ENCODE measurements around the gene LEFTY1.
A peak's percentile ranks its signal among the peaks of the same experiment; 100 is the strongest.

Gene LEFTY1

DNA sequence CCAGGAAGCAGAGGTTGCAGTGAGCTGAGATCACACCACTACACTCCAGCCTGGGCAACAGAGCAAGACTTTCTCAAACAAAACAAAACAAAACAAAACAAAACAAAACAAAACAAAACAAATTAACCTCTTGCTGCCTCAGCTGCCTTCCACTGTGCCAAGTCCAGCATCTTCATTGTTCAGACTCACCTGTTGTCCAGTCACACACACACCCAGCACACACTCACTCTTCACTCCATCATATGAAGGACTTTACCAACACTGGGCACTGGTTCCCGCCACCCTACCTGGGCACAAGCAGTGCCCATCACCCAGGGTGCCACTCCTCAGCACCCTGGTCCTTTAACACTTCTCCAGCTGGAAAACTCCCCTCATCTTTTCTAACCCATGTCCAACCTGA, 20.5 kb upstream of the LEFTY1 start:
- TF ChIP-seq EP300 (IDR thresholded peaks at IDR 0.05; ENCODE audit: borderline replicate concordance) (no peak), CEBPB (IDR thresholded peaks at IDR 0.05) (no peak), TCF12 (IDR thresholded peaks at IDR 0.05; ENCODE audit: low read depth) (no peak), NFIC (IDR thresholded peaks at IDR 0.05) (no peak)
- TF ChIP-seq, protein P1, sequence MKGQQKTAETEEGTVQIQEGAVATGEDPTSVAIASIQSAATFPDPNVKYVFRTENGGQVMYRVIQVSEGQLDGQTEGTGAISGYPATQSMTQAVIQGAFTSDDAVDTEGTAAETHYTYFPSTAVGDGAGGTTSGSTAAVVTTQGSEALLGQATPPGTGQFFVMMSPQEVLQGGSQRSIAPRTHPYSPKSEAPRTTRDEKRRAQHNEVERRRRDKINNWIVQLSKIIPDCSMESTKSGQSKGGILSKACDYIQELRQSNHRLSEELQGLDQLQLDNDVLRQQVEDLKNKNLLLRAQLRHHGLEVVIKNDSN (IDR thresholded peaks at IDR 0.05): no peak

DNA sequence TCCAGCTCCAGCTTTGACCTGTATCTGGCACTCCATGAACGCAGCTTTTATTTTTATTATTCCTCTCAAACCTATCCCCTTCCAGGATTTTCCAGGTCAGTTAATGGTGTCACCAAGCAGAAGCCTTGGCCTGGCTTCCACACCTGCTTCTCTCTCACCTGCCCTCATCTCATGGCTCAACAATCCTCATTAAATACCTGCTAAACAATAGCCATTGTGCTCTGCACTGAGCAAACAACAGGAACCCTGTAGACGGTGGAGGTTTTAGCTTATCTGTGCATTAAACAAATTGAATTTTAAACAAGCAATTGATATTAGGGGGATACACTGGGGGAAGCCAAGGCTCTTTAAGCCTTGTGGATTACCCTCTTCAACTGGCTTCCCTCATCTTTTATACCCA, 19.8 kb upstream of the LEFTY1 start:
- no peak for TF ChIP-seq RAD21 (IDR thresholded peaks at IDR 0.05; ENCODE audit: low read depth)
- no peak for TF ChIP-seq TAF1 (IDR thresholded peaks at IDR 0.05; ENCODE audit: low read depth)
- no peak for TF ChIP-seq FOXM1 (IDR thresholded peaks at IDR 0.05; ENCODE audit: borderline replicate concordance, low read depth)
- TF ChIP-seq EP300 (IDR thresholded peaks at IDR 0.05; ENCODE audit: borderline replicate concordance): peak; percentile 31; the same call in 1 of the 2 replicates
- 0 out of 2 replicates have a peak, but pooled peaks have one; percentile 40 for TF ChIP-seq TEAD4 (IDR thresholded peaks at IDR 0.05)
- TF ChIP-seq YY1 (IDR thresholded peaks at IDR 0.05; ENCODE audit: low read depth): no peak
- TF ChIP-seq TCF12 (IDR thresholded peaks at IDR 0.05; ENCODE audit: low read depth): 0 out of 2 replicates have a peak, but pooled peaks have one; percentile 30
- no peak for TF ChIP-seq EGR1 (IDR thresholded peaks at IDR 0.05)
- no peak for TF ChIP-seq CEBPB (IDR thresholded peaks at IDR 0.05)

DNA sequence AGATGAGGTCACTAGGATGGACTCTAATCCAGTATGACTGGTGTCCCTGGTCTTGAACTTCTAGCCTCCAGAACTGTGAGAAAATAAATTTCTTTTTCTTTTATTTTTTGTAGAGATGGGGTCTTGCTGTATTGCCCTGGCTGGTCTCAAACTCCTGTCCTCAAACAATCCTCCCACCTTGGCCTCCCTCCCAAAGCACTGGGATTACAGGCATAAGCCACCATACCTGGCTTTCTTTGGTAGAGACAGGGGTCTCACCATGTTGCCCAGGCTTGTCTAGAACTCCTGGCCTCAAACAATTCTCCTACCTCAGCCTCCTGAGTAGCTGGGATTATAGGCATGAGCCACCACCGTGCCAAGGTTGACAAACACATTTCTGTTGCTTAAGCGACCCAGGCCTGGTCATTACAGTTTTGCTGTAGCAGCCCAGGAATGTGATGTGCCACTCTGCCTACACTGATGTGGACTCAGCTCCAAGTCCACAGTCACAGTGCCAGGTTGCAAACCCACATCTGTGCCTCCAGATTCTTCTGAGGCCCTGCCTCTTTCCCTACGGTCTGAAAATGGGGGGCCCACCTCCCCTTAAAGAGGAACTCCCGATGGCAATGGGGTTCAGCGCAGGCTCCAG, 19.2 kb upstream of the LEFTY1 start:
- TF ChIP-seq CEBPB (IDR thresholded peaks at IDR 0.05): no peak

DNA sequence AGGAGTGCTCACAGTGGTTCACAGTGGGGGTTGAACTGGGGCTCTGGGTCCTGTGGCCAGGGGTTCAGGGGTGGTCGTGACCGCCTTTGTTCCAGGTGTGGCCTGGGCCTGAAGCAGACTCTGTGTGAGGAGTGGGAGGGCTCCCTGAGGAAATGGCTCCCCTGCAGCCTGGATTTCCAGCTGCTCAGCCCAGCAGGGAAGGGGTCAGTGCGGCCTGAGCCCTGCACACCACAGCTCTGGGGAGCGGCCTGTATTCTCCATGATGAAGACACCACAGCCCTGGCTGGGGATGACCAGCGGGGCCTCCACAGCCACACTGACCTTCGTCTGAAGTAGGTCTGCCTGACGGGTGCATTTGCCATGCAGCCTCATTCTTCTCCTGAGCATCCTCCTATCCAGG, 18.4 kb upstream of the LEFTY1 start:
- TF ChIP-seq ZBTB7A (IDR thresholded peaks at IDR 0.05; ENCODE audit: low read depth): no peak
- no peak for TF ChIP-seq FOXM1 (IDR thresholded peaks at IDR 0.05; ENCODE audit: borderline replicate concordance, low read depth)
- TF ChIP-seq NFIC (IDR thresholded peaks at IDR 0.05): no peak

DNA sequence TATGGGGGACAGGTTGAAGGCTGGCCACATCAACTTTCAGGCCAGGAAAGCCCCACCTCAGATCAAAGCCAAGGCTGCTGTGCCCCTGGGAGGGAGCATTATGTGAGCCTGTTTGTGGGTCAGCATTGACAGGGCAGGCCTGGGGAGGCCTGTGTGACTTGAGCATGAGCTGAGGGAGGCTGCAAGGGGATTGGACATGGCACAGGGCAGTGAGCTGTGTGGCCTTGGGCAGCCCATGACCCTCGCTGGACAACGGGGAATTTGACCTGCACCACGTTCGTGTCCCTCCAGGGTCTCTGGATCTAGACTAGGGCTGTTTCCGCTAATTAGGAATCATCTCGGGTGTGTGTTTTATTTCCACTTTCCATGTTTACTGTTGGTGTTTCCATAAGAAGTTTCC, 17.5 kb upstream of the LEFTY1 start:
- no peak for TF ChIP-seq EP300 (IDR thresholded peaks at IDR 0.05; ENCODE audit: borderline replicate concordance)
- TF ChIP-seq, protein P2, sequence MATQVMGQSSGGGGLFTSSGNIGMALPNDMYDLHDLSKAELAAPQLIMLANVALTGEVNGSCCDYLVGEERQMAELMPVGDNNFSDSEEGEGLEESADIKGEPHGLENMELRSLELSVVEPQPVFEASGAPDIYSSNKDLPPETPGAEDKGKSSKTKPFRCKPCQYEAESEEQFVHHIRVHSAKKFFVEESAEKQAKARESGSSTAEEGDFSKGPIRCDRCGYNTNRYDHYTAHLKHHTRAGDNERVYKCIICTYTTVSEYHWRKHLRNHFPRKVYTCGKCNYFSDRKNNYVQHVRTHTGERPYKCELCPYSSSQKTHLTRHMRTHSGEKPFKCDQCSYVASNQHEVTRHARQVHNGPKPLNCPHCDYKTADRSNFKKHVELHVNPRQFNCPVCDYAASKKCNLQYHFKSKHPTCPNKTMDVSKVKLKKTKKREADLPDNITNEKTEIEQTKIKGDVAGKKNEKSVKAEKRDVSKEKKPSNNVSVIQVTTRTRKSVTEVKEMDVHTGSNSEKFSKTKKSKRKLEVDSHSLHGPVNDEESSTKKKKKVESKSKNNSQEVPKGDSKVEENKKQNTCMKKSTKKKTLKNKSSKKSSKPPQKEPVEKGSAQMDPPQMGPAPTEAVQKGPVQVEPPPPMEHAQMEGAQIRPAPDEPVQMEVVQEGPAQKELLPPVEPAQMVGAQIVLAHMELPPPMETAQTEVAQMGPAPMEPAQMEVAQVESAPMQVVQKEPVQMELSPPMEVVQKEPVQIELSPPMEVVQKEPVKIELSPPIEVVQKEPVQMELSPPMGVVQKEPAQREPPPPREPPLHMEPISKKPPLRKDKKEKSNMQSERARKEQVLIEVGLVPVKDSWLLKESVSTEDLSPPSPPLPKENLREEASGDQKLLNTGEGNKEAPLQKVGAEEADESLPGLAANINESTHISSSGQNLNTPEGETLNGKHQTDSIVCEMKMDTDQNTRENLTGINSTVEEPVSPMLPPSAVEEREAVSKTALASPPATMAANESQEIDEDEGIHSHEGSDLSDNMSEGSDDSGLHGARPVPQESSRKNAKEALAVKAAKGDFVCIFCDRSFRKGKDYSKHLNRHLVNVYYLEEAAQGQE (IDR thresholded peaks at IDR 0.05; ENCODE audit: low read depth): no peak
- no peak for TF ChIP-seq TAF1 (IDR thresholded peaks at IDR 0.05; ENCODE audit: low read depth)
- TF ChIP-seq, protein P1 (IDR thresholded peaks at IDR 0.05): no peak
- no peak for TF ChIP-seq ZBTB7A (IDR thresholded peaks at IDR 0.05; ENCODE audit: low read depth)
- TF ChIP-seq YY1 (IDR thresholded peaks at IDR 0.05; ENCODE audit: low read depth): no peak
- TF ChIP-seq TEAD4 (IDR thresholded peaks at IDR 0.05): no peak
- TF ChIP-seq, protein P3, sequence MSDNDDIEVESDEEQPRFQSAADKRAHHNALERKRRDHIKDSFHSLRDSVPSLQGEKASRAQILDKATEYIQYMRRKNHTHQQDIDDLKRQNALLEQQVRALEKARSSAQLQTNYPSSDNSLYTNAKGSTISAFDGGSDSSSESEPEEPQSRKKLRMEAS (IDR thresholded peaks at IDR 0.05): no peak
- no peak for TF ChIP-seq TCF12 (IDR thresholded peaks at IDR 0.05; ENCODE audit: low read depth)
- no peak for TF ChIP-seq CREB1 (IDR thresholded peaks at IDR 0.05; ENCODE audit: low read depth)
- TF ChIP-seq FOXM1 (IDR thresholded peaks at IDR 0.05; ENCODE audit: borderline replicate concordance, low read depth): no peak
- TF ChIP-seq CEBPB (IDR thresholded peaks at IDR 0.05): no peak
- TF ChIP-seq EGR1 (IDR thresholded peaks at IDR 0.05): no peak

DNA sequence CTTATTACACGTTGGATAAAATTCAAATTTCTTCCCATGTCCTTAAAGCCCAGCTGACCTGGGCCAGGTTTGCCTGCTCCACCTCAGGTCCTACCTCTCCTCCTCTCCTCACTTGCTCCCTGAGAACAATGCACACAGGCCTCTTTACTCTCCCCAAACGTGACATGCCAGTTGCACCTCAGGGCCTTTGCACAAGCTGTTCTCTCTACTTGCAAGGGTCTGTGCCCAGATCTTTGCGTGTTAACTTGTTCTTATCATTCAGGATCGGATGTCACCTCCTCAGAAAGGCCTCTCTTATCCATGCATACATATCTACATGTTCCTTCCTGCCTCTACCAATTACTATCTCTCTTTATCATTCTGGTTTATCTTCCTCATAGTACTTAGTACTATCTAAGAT, 14.7 kb upstream of the LEFTY1 start:
- TF ChIP-seq FOXM1 (IDR thresholded peaks at IDR 0.05; ENCODE audit: borderline replicate concordance, low read depth) (no peak), EGR1 (IDR thresholded peaks at IDR 0.05) (no peak), ZBTB7A (IDR thresholded peaks at IDR 0.05; ENCODE audit: low read depth) (no peak), TEAD4 (IDR thresholded peaks at IDR 0.05) (no peak), YY1 (IDR thresholded peaks at IDR 0.05; ENCODE audit: low read depth) (no peak), TCF12 (IDR thresholded peaks at IDR 0.05; ENCODE audit: low read depth) (no peak), TAF1 (IDR thresholded peaks at IDR 0.05; ENCODE audit: low read depth) (no peak), EP300 (IDR thresholded peaks at IDR 0.05; ENCODE audit: borderline replicate concordance) (no peak), CEBPB (IDR thresholded peaks at IDR 0.05) (no peak), CREB1 (IDR thresholded peaks at IDR 0.05; ENCODE audit: low read depth) (no peak), NFIC (IDR thresholded peaks at IDR 0.05) (no peak), RAD21 (IDR thresholded peaks at IDR 0.05; ENCODE audit: low read depth) (no peak)
- TF ChIP-seq, protein P1 (IDR thresholded peaks at IDR 0.05): no peak
- TF ChIP-seq, protein P2 (IDR thresholded peaks at IDR 0.05; ENCODE audit: low read depth): no peak

Data from Ishikawa (cell line).